ENCODE data around the gene PPP1R9A.

Gene PPP1R9A

GRCh38 chr7:95097291-95097690 is 189.9 kb downstream of the PPP1R9A start:
- no peaks in the 10 kb centered on the region for H3K9me3 ChIP-seq (ENCODE audit: control insufficient read depth, insufficient read depth, low read depth, low read length)
- no peaks in the 10 kb centered on the region for H3K4me1 ChIP-seq (ENCODE audit: control insufficient read depth, insufficient read depth, low read length)
- ChIA-PET CTCF (interaction anchor here (0.6 kb wide), 1 partner anchor 15 kb away, joined by 5 read pairs; no protein-coding TSS in a partner anchor), POLR2A (interaction anchor here (0.6 kb wide), 1 partner anchor 21 kb away, joined by 3 read pairs; no protein-coding TSS in a partner anchor)
- no peaks in the 10 kb centered on the region for H3K36me3 ChIP-seq (ENCODE audit: control insufficient read depth in 2 of 2, insufficient read depth in 1 of 2, low read length in 2 of 2)
- H3K4me3 ChIP-seq (ENCODE audit: low read depth, low read length): no peak overlapping the region
- TF ChIP-seq ZNF394 (tag by site-specific recombination; IDR thresholded peaks at IDR 0.05; ENCODE audit: borderline replicate concordance): no peak
- no peak for TF ChIP-seq ZNF311 (tag by site-specific recombination; IDR thresholded peaks at IDR 0.05; ENCODE audit: borderline replicate concordance)
- no peak for TF ChIP-seq ZNF280D (tag by site-specific recombination; IDR thresholded peaks at IDR 0.05)
- no peak for TF ChIP-seq ZNF23 (tag by site-specific recombination; IDR thresholded peaks at IDR 0.05; ENCODE audit: borderline replicate concordance)
- TF ChIP-seq ZNF521 (tag by site-specific recombination; IDR thresholded peaks at IDR 0.05): no peak
- no peak for TF ChIP-seq ZFP41 (tag by site-specific recombination; IDR thresholded peaks at IDR 0.05; ENCODE audit: borderline replicate concordance)
- TF ChIP-seq ZNF501 (tag by site-specific recombination; IDR thresholded peaks at IDR 0.05): no peak
- TF ChIP-seq ZNF239 (tag by site-specific recombination; IDR thresholded peaks at IDR 0.05): no peak
- no peak for TF ChIP-seq GLIS2 (tag by site-specific recombination; IDR thresholded peaks at IDR 0.05)
- TF ChIP-seq ZBTB10 (tag by site-specific recombination; IDR thresholded peaks at IDR 0.05): no peak
- H3K27ac ChIP-seq (ENCODE audit: extremely low read depth, low read depth, low read length): no peak overlapping the region

- ChIA-PET POLR2A (no interaction called here), CTCF (interaction anchor here (0.6 kb wide), 1 partner anchor 14 kb away, joined by 5 read pairs; no protein-coding TSS in a partner anchor)
- TF ChIP-seq KLF7 (tag by site-specific recombination; IDR thresholded peaks at IDR 0.05; ENCODE audit: borderline replicate concordance) (no peak), ZNF10 (tag by site-specific recombination; IDR thresholded peaks at IDR 0.05) (peak; percentile 75)
- Histone ChIP-seq H3K9me3 (ENCODE audit: control insufficient read depth, insufficient read depth, low read depth, low read length) (no peaks in the 10 kb centered on the region), H3K36me3 (ENCODE audit: control insufficient read depth in 2 of 2, insufficient read depth in 1 of 2, low read length in 2 of 2) (no peaks in the 10 kb centered on the region), H3K4me1 (ENCODE audit: control insufficient read depth, insufficient read depth, low read length) (no peaks in the 10 kb centered on the region; the same call in 1 of the 2 replicates), H3K27ac (ENCODE audit: extremely low read depth, low read depth, low read length) (no peak overlapping the region), H3K4me3 (ENCODE audit: low read depth, low read length) (no peak overlapping the region)
These were observed 190.5 kb downstream of the PPP1R9A start for GRCh38 chr7:95097851-95098250.

GRCh38 chr7:95099106-95099505 is 191.7 kb downstream of the PPP1R9A start:
- H3K4me3 ChIP-seq (ENCODE audit: low read depth, low read length): no peak overlapping the region
- CTCF ChIA-PET: no interaction called here
- no peak overlapping the region for H3K27ac ChIP-seq (ENCODE audit: extremely low read depth, low read depth, low read length)
- no peaks in the 10 kb centered on the region for H3K36me3 ChIP-seq (ENCODE audit: control insufficient read depth in 2 of 2, insufficient read depth in 1 of 2, low read length in 2 of 2)
- TF ChIP-seq ZNF776 (tag by site-specific recombination; IDR thresholded peaks at IDR 0.05; ENCODE audit: borderline replicate concordance): no peak
- TF ChIP-seq ZNF426 (tag by site-specific recombination; IDR thresholded peaks at IDR 0.05): no peak
- no peak for TF ChIP-seq ZNF292 (tag by site-specific recombination; IDR thresholded peaks at IDR 0.05; ENCODE audit: borderline replicate concordance, low read depth)
- TF ChIP-seq ZNF704 (tag by site-specific recombination; IDR thresholded peaks at IDR 0.05): no peak
- no peak for TF ChIP-seq KLF16 (tag by site-specific recombination; IDR thresholded peaks at IDR 0.05)
- no peak for TF ChIP-seq ZNF501 (tag by site-specific recombination; IDR thresholded peaks at IDR 0.05)
- TF ChIP-seq ZNF175 (tag by site-specific recombination; IDR thresholded peaks at IDR 0.05): no peak
- no peak for TF ChIP-seq ZNF529 (tag by site-specific recombination; IDR thresholded peaks at IDR 0.05; ENCODE audit: insufficient replicate concordance)
- TF ChIP-seq ZNF623 (tag by site-specific recombination; IDR thresholded peaks at IDR 0.05): no peak
- no peaks in the 10 kb centered on the region; the same call in 1 of the 2 replicates for H3K4me1 ChIP-seq (ENCODE audit: control insufficient read depth, insufficient read depth, low read length)
- no peaks in the 10 kb centered on the region for H3K9me3 ChIP-seq (ENCODE audit: control insufficient read depth, insufficient read depth, low read depth, low read length)
- POLR2A ChIA-PET: no interaction called here
